Measurements from ENCODE around the gene SCRG1. TPM values are rescaled to one million over a fixed set of nuclear protein-coding genes. Genes with fewer than 3 reads are reported as not detected.
A peak's percentile ranks its signal among the peaks of the same experiment; 100 is the strongest.

Gene SCRG1
- total RNA-seq, 2 experiments from 2014 or later, result not detected

DNA sequence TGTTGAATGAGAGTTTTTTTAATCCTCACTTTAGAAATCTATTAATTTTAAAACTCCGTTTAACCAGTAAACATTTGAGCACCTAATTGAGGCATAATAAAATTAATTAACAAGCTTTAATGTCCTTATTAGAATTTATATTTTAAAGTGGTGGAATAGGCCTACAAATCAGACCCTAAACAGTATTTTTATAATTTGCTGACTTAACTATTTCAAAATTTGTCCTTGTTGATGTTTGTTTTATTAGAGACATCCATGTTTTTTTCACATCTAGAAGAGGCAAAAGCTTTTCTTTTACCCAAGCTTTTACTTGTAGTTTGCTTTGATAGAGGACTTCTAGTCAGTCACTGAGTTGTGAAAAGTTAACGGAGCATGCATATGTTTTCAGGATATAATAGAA, 24.3 kb downstream of the SCRG1 start:
- ChIA-PET POLR2A (interaction anchor here (9.4 kb wide), 1 partner anchor 41 kb away, joined by 329 read pairs; the partner anchor contains the start of gene HMGB2), CTCF (interaction anchor here (1.0 to 1.5 kb wide), 4 partner anchors 10 to 73 kb away, joined by 3 to 4 read pairs (median 4); no protein-coding TSS in a partner anchor)
- Mint-ChIP-seq H3K27me3 (ENCODE audit: low read depth) (no peaks in the 10 kb centered on the region), H3K27ac (no peak overlapping the region), H3K9me3 (ENCODE audit: insufficient read depth) (no peaks in the 10 kb centered on the region), H3K4me1 (ENCODE audit: low read depth) (peaks cover 9% of the 10 kb centered on the region), H3K36me3 (ENCODE audit: low read depth) (peaks cover 18% of the 10 kb centered on the region), H3K4me3 (no peak overlapping the region)
- DNase-seq (no peak), ATAC-seq (no peak)

DNA sequence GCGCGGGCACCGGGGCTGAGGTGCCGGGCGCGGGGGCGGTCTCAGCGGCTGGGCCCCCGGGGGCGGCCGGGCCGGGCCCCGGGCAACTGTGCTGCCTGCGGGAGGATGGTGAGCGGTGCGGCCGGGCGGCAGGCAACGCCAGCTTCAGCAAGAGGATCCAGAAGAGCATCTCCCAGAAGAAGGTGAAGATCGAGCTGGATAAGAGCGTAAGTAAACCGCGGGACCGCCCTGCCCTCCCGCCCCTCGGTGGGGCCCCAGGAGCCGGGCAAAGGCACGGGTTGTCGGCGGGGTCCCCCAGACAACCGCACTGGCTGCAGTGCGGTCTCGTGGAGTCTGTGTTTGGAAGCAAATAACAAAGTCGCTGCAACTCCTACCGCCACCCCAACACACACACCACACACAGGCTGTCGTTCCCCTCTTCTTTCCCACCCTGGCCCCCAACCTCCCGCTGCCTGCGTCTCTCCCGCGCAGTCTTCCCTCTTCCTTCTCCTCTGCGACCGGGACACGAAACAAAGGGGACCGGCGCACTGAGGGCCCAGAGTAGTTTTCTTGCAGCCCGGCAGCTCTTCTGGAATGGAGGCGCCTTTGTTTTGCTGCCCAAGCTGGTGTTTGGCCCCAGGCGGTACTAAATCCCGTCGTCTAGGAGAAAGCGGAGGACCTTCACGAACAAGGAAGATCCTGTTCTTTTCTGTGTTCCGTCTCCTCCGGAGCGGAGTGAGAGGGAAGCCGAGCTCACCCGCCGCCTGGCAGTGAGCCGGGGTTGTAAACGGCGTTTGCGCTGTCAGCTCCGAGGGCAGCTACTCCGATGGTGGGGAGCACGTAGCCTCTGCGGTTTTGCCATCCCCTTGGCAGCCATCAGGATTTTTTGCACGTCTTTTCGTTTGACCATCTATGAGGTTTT, 27.4 kb downstream of the SCRG1 start:
- ATAC-seq (peak; percentile 27), DNase-seq (peak; percentile 59)
- peak overlapping the region; percentile 100 for H3K4me3 Mint-ChIP-seq
- peak overlapping the region; percentile 76 for H3K27ac Mint-ChIP-seq
- POLR2A ChIA-PET, result interaction anchor here (1.0 to 9.4 kb wide), 3 partner anchors 13 to 41 kb away, joined by 3 to 329 read pairs (median 10); partner anchors contain the start of gene HMGB2
- no peaks in the 10 kb centered on the region for H3K9me3 Mint-ChIP-seq (ENCODE audit: insufficient read depth)
- H3K4me1 Mint-ChIP-seq (ENCODE audit: low read depth), result peaks cover 26% of the 10 kb centered on the region
- CTCF ChIA-PET, result interaction anchor here (0.8 to 5.8 kb wide), 12 partner anchors 10 to 123 kb away, joined by 3 to 48 read pairs (median 4); partner anchors contain the start of gene HMGB2
- H3K36me3 Mint-ChIP-seq (ENCODE audit: low read depth), result peaks cover 22% of the 10 kb centered on the region
- no peaks in the 10 kb centered on the region for H3K27me3 Mint-ChIP-seq (ENCODE audit: low read depth)

DNA sequence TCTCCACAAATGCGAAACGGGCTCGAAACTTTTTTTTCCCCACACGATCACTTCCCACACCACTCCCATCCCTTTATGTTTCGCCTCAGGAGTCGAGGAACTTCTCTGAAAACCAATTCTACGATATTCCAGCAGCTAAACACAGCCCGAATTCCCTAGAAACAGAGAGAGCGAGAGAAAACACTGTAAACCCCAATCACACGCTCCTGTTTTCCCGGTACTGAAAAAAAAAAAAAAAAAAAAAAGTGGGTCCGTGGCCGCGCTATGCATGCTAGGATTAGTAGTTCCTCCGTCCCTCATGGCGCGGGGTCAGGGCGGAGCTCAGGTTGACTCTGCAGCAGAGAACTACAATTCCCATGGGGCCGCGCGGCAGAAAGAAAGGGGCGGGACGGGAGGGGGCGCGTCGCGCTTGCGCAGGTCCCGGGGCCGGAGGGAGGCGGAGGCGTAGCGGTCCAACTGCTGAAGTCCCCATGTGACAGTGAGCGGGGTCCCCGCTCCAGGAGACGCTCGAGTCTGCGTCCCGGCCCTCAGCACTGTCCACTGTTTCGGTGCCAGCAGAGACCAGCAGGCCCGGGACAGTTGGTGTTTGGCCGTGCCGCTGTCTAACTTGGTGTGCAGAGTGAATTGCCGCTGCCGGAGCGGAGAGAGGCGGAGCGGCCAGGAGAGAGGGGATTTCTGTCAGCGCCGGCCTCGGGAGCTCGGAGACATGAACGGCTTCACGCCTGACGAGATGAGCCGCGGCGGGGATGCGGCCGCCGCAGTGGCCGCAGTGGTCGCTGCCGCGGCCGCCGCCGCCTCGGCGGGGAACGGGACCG, 28.2 kb downstream of the SCRG1 start, which contains the start of gene SAP30:
SAP30 (plus strand) TSS at position 478 of the 815 bp plus-strand sequence; CDS start at position 707, 229 bp downstream.
- H3K36me3 Mint-ChIP-seq (ENCODE audit: low read depth), result peaks cover 21% of the 10 kb centered on the region
- ChIA-PET POLR2A (interaction anchor here (0.9 to 9.4 kb wide), 4 partner anchors 14 to 42 kb away, joined by 3 to 329 read pairs (median 6); partner anchors contain the start of gene HMGB2), CTCF (interaction anchor here (1.3 to 5.8 kb wide), 8 partner anchors 26 to 124 kb away, joined by 3 to 48 read pairs (median 8); partner anchors contain the start of gene HMGB2)
- peak within 1 kb of the TSS; percentile 96 for H3K27ac Mint-ChIP-seq
- peak within 1 kb of the TSS; percentile 100 for H3K4me3 Mint-ChIP-seq
- no peaks in the 10 kb centered on the region for H3K27me3 Mint-ChIP-seq (ENCODE audit: low read depth)
- peaks cover 33% of the 10 kb centered on the region for H3K4me1 Mint-ChIP-seq (ENCODE audit: low read depth)
- H3K9me3 Mint-ChIP-seq (ENCODE audit: insufficient read depth), result no peaks in the 10 kb centered on the region
- ATAC-seq (peak; percentile 82), DNase-seq (peak; percentile 98)

DNA sequence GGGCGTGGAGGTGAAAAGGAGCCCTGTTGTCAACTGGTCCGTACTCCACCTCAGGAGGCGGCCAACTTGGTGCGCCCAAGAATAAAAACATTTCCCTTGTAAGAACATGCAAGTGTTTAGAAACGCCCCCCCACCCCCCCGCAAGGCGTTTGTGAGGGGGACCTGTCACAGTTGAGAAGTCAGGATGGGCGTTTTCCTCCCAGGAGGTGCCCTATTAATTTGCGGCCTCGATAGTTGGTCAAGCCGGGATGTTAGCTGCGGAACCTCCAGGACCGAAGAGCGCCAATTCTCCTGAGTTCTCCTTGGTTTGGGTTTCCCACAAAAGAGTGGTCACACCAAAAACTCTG, 28.8 kb downstream of the SCRG1 start:
- DNase-seq (peak; percentile 74), ATAC-seq (peak; percentile 31)
- Mint-ChIP-seq H3K36me3 (ENCODE audit: low read depth) (peaks cover 23% of the 10 kb centered on the region), H3K27ac (peak overlapping the region; percentile 96), H3K9me3 (ENCODE audit: insufficient read depth) (no peaks in the 10 kb centered on the region), H3K4me1 (ENCODE audit: low read depth) (peaks cover 39% of the 10 kb centered on the region), H3K4me3 (peak overlapping the region; percentile 100), H3K27me3 (ENCODE audit: low read depth) (no peaks in the 10 kb centered on the region)
- ChIA-PET CTCF (interaction anchor here (1.3 to 5.8 kb wide), 6 partner anchors 8 to 69 kb away, joined by 3 to 48 read pairs (median 7); partner anchors contain the start of gene HMGB2), POLR2A (interaction anchor here (0.9 to 9.4 kb wide), 5 partner anchors 23 to 201 kb away, joined by 3 to 329 read pairs (median 4); partner anchors contain the start of genes GALNT7 and HMGB2)

DNA sequence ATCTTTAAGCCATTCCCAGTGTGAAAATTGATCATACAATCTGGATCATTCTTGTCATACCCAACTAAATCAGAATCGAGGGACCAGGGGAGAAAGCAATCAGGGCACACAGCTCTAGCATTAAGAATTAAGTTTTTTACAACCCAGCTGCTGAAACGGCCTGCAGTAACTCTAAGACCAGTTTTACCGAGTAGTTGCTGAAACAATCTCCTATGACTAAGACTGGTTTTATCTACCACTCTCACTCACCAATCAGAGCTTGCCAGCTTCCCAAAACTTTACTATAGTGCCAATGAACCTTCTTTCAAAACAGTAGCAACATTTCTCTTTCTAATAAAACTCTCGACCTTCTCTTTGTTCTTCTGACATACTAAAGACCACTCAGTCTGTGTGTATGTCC, 31.0 kb downstream of the SCRG1 start:
- ATAC-seq, result no peak
- Mint-ChIP-seq H3K36me3 (ENCODE audit: low read depth) (peaks cover 16% of the 10 kb centered on the region), H3K27ac (peak overlapping the region; percentile 20), H3K27me3 (ENCODE audit: low read depth) (no peaks in the 10 kb centered on the region), H3K9me3 (ENCODE audit: insufficient read depth) (no peaks in the 10 kb centered on the region), H3K4me1 (ENCODE audit: low read depth) (peaks cover 34% of the 10 kb centered on the region), H3K4me3 (peak overlapping the region; percentile 100)
- CTCF ChIA-PET, result interaction anchor here (1.1 to 5.8 kb wide), 5 partner anchors 20 to 354 kb away, joined by 3 to 48 read pairs (median 4); partner anchors contain the start of gene HMGB2
- POLR2A ChIA-PET, result interaction anchor here (0.5 to 9.4 kb wide), 2 partner anchors 34 to 128 kb away, joined by 4 to 329 read pairs; partner anchors contain the start of gene HMGB2
- no peak for DNase-seq

DNA sequence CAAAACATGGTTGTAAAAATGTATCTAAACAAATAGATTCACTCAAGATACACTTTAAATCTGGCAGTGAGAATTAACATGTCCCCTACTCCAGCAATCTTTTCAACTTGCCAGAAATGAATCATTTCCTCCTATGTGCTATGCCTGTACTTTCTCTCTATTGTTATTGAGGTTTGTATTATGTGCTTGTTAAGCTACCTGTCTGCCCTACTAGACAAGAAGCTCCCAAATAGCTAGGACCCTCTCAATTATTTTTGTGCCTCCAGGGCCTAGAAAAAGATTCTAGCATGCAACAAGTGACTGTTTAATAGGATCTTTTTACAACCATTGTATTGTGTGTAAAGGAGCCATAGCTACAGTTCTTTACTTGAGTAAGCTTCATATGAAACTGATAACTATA, 31.6 kb downstream of the SCRG1 start:
- H3K27ac Mint-ChIP-seq, result peak overlapping the region; percentile 35
- H3K4me3 Mint-ChIP-seq, result peak overlapping the region; percentile 100
- peaks cover 15% of the 10 kb centered on the region for H3K36me3 Mint-ChIP-seq (ENCODE audit: low read depth)
- CTCF ChIA-PET, result interaction anchor here (1.1 to 5.8 kb wide), 5 partner anchors 19 to 354 kb away, joined by 3 to 48 read pairs (median 4); partner anchors contain the start of gene HMGB2
- no peaks in the 10 kb centered on the region for H3K9me3 Mint-ChIP-seq (ENCODE audit: insufficient read depth)
- peaks cover 31% of the 10 kb centered on the region for H3K4me1 Mint-ChIP-seq (ENCODE audit: low read depth)
- no peaks in the 10 kb centered on the region for H3K27me3 Mint-ChIP-seq (ENCODE audit: low read depth)
- ATAC-seq (no peak), DNase-seq (no peak)
- POLR2A ChIA-PET, result interaction anchor here (0.5 to 9.4 kb wide), 2 partner anchors 33 to 129 kb away, joined by 4 to 329 read pairs; partner anchors contain the start of gene HMGB2

DNA sequence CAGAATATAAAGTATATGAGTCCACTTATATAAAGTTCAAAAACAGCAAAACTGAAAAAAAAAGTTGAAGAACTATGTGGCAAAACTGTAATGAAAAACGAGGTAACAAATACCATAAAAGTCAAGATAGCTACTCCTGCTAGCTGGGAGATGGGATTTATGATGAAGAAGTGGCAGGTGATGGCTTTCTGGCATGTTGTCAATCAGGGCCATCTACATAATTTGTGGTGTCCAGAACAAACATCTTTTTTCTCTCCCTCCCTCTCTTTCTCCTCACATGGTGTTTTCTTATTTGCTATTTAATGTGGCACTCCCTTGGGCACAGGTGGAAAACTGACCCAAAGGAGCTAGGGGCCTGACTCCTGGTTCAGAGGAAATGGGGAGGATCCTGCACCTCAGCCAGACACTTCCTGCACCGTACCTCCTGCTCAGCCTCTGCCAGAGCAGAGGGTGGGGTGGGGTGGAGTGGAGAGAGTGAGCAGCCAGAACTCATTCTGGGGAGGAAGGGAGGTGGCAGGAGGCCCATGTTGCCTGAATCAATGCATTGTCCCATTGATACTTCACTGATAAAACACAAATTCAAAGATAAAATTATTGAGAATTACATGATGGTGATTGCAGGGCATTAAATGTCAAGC, 33.4 kb downstream of the SCRG1 start:
- ATAC-seq, result no peak
- H3K9me3 Mint-ChIP-seq (ENCODE audit: insufficient read depth), result no peaks in the 10 kb centered on the region

DNA sequence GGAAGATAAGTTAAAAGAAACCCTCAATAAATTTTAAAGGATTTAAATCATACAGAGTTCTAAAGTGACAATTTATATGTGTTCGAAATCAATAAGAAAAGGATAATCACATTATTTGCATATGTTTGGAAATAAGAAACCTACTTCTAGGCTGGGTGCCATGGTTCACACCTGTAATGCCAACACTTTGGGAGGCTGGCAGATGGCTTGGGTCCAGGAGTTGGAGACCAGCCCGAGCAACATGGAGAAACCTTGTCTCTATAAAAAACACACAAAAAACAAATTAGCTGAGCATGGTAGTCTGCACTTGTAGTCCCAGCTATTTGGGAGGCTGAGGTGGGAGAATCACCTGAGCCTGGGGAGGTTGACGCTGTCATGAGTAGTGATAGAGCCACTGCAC, 36.2 kb downstream of the SCRG1 start:
- POLR2A ChIA-PET, result interaction anchor here (0.6 kb wide), 1 partner anchor 29 kb away, joined by 3 read pairs; the partner anchor contains the start of gene HMGB2
- H3K36me3 Mint-ChIP-seq (ENCODE audit: low read depth), result peaks cover 10% of the 10 kb centered on the region
- H3K4me3 Mint-ChIP-seq, result no peak overlapping the region
- CTCF ChIA-PET, result no interaction called here
- peaks cover 31% of the 10 kb centered on the region for H3K4me1 Mint-ChIP-seq (ENCODE audit: low read depth)
- no peak for ATAC-seq
- H3K27me3 Mint-ChIP-seq (ENCODE audit: low read depth), result peaks cover 3% of the 10 kb centered on the region
- no peak for DNase-seq
- H3K9me3 Mint-ChIP-seq (ENCODE audit: insufficient read depth), result no peaks in the 10 kb centered on the region
- H3K27ac Mint-ChIP-seq, result no peak overlapping the region

More for the DNA sequence above, 33.4 kb downstream of the SCRG1 start:
- H3K36me3 Mint-ChIP-seq (ENCODE audit: low read depth), result peaks cover 11% of the 10 kb centered on the region
- peak overlapping the region; percentile 6 for H3K4me3 Mint-ChIP-seq
- no peaks in the 10 kb centered on the region for H3K27me3 Mint-ChIP-seq (ENCODE audit: low read depth)
- DNase-seq, result peak; percentile 46
- peaks cover 33% of the 10 kb centered on the region for H3K4me1 Mint-ChIP-seq (ENCODE audit: low read depth)
- CTCF ChIA-PET, result interaction anchor here (0.9 to 1.5 kb wide), 3 partner anchors 24 to 64 kb away, joined by 3 read pairs; no protein-coding TSS in a partner anchor
- no peak overlapping the region for H3K27ac Mint-ChIP-seq
- POLR2A ChIA-PET, result interaction anchor here (0.6 to 1.5 kb wide), 2 partner anchors 32 to 35 kb away, joined by 3 to 13 read pairs; partner anchors contain the start of gene HMGB2

DNA sequence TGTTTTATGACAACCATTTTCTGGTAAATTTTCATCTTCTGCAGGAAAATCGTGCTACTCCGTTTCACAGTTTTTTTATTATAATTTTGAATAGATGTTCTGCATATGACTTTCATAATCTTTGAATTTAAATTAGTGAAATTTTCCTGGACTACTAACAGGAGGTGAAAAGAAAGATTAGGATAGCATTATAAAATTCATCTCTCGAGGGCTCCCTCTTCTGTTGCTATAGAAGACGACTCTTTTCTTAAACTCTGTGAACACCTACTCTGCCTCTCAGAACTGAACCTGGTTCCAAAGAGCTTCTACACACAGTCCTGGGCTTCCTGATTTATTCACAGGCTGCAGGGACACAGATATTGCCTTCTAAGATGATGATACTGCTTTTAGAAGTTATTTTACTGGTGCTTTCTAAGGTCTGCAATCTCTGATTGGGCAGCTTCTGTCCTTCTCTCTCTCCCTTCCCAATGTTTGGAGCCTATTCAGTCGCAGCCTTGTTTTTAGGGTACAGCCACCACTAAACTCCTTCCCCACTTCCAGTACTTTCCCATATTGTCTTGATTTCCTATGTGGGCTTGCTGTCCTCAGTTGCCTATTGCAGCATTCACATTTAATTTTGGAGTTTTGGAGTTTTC, 38.2 kb downstream of the SCRG1 start:
- DNase-seq (no peak), ATAC-seq (no peak)
- H3K4me1 Mint-ChIP-seq (ENCODE audit: low read depth), result peaks cover 16% of the 10 kb centered on the region
- peaks cover 3% of the 10 kb centered on the region for H3K36me3 Mint-ChIP-seq (ENCODE audit: low read depth)
- no peaks in the 10 kb centered on the region for H3K9me3 Mint-ChIP-seq (ENCODE audit: insufficient read depth)
- H3K27ac Mint-ChIP-seq, result no peak overlapping the region
- CTCF ChIA-PET, result interaction anchor here (0.8 to 2.7 kb wide), 9 partner anchors 11 to 347 kb away, joined by 3 to 10 read pairs (median 4); no protein-coding TSS in a partner anchor
- peaks cover 3% of the 10 kb centered on the region for H3K27me3 Mint-ChIP-seq (ENCODE audit: low read depth)
- POLR2A ChIA-PET, result interaction anchor here (0.6 kb wide), 1 partner anchor 19 kb away, joined by 4 read pairs; no protein-coding TSS in a partner anchor
- no peak overlapping the region for H3K4me3 Mint-ChIP-seq

DNA sequence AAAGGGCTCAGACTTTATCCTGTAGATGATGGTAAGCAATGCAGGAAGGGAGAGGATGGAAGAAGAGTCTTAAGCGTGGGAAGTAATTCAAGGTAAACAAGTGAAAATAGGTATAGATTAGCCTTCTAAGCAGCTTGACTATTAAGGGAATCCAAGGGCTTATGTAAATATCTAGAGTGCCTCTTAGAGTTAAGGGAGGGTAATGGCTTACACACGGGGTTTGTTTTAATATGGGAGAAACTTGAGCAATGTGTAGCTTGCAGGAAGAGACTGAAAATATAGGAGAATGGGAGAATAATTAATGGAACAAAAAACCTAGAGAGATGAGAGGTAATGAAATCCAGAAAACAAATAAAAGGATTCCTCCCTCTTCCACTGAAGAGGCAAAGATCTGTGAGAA, 41.0 kb downstream of the SCRG1 start:
- CTCF ChIA-PET, result interaction anchor here (1.3 to 3.3 kb wide), 2 partner anchors 23 to 39 kb away, joined by 4 to 8 read pairs; partner anchors contain the start of gene HMGB2
- Mint-ChIP-seq H3K36me3 (ENCODE audit: low read depth) (peaks cover 1% of the 10 kb centered on the region), H3K4me3 (no peak overlapping the region), H3K4me1 (ENCODE audit: low read depth) (peaks cover 9% of the 10 kb centered on the region), H3K27ac (no peak overlapping the region), H3K9me3 (ENCODE audit: insufficient read depth) (no peaks in the 10 kb centered on the region), H3K27me3 (ENCODE audit: low read depth) (peaks cover 11% of the 10 kb centered on the region)
- DNase-seq, result no peak
- POLR2A ChIA-PET, result no interaction called here
- ATAC-seq, result no peak
